HepG2 (cell line): ENCODE data around the gene GADD45B. TPM values are rescaled to one million over a fixed set of nuclear protein-coding genes. Genes with fewer than 3 reads are reported as not detected.

Experiments
- ARID2 ChIP-seq: sonication (generic); formaldehyde crosslinking; IDR thresholded peaks from 2 replicates; pipeline ENCODE4 v1.8.1; 2022; ENCODE audit warnings: mild to moderate bottlenecking, missing genetic modification reagents, borderline replicate concordance
- CBX2 ChIP-seq, 2 experiments: fragments of 200-600 bp in 1 of 2; sonication (generic); formaldehyde crosslinking in 1 of 2; IDR thresholded peaks; 2 replicates each; pipeline versions ENCODE4 v1.7.0 to v1.8.1; 2018 to 2022; ENCODE audit warnings: low read depth in 2 of 2, low read length in 1 of 2, mild to moderate bottlenecking in 1 of 2, missing genetic modification reagents in 1 of 2
- CHD2 ChIP-seq: IDR thresholded peaks from 2 replicates; pipeline ENCODE4 v1.6.1; 2011; ENCODE audit warnings: low read depth, low read length, improper control_type of control experiment
- FOSL2 ChIP-seq: sonication (generic); formaldehyde crosslinking; IDR thresholded peaks from 2 replicates; pipeline ENCODE4 v1.4.0; 2020; ENCODE audit warnings: missing genetic modification reagents
- IRF1 ChIP-seq: sonication (generic); formaldehyde crosslinking; IDR thresholded peaks from 2 replicates; pipeline ENCODE4 v1.4.0; 2020; ENCODE audit warnings: low read depth, mild to moderate bottlenecking, missing genetic modification reagents
- MTA3 ChIP-seq: sonication (generic); formaldehyde crosslinking; IDR thresholded peaks from 2 replicates; pipeline ENCODE4 v1.4.0; 2020; ENCODE audit warnings: missing genetic modification reagents
- PAWR ChIP-seq: sonication (generic); formaldehyde crosslinking; IDR thresholded peaks from 2 replicates; pipeline ENCODE4 v1.4.0; 2020; ENCODE audit warnings: missing genetic modification reagents, mild to moderate bottlenecking, borderline replicate concordance
- RFXANK ChIP-seq: IDR thresholded peaks from 2 replicates; pipeline ENCODE4 v1.6.1; 2016
- TCF12 ChIP-seq, 2 experiments: fragments of 450-650 bp in 1 of 2; sonication (generic) in 1 of 2; formaldehyde crosslinking in 1 of 2; IDR thresholded peaks; 2 replicates each; pipeline versions ENCODE4 v1.6.1 to v1.8.0; 2017 to 2022; ENCODE audit warnings: antibody characterized with exemption in 1 of 2, mild to moderate bottlenecking in 1 of 2, missing genetic modification reagents in 1 of 2, moderate library complexity in 1 of 2
- TMF1 ChIP-seq: sonication (generic); formaldehyde crosslinking; IDR thresholded peaks from 2 replicates; pipeline ENCODE4 v1.8.1; 2022; ENCODE audit warnings: low read depth, missing genetic modification reagents
- ZEB1 ChIP-seq: IDR thresholded peaks from 2 replicates; pipeline ENCODE4 v1.6.1; 2012; ENCODE audit warnings: mild to moderate bottlenecking, low read depth, inconsistent platforms; ENCODE audit not compliant: insufficient replicate concordance
- ZNF143 ChIP-seq: sonication (generic); formaldehyde crosslinking; IDR thresholded peaks from 2 replicates; pipeline ENCODE4 v1.4.0; 2020; ENCODE audit warnings: missing genetic modification reagents
- ZNF160 ChIP-seq: sonication (generic); formaldehyde crosslinking; IDR thresholded peaks from 2 replicates; pipeline ENCODE4 v1.8.0; 2022; ENCODE audit warnings: mild to moderate bottlenecking, inconsistent platforms, missing genetic modification reagents
- ZNF274 ChIP-seq: sonication (generic); formaldehyde crosslinking; IDR thresholded peaks from 2 replicates; pipeline ENCODE4 v1.5.1; 2020; ENCODE audit warnings: mild to moderate bottlenecking, missing genetic modification reagents
- ZNF367 ChIP-seq: sonication (generic); formaldehyde crosslinking; IDR thresholded peaks from 2 replicates; pipeline ENCODE4 v1.4.0; 2020; ENCODE audit warnings: missing genetic modification reagents, borderline replicate concordance
- ZNF572 ChIP-seq: sonication (generic); formaldehyde crosslinking; IDR thresholded peaks from 2 replicates; pipeline ENCODE4 v1.5.1; 2020; ENCODE audit warnings: mild to moderate bottlenecking, missing genetic modification reagents
- ZNF709 ChIP-seq: sonication (generic); formaldehyde crosslinking; IDR thresholded peaks from 2 replicates; pipeline ENCODE4 v1.5.0; 2020; ENCODE audit warnings: mild to moderate bottlenecking, missing genetic modification reagents
- ZNF800 ChIP-seq: sonication (generic); formaldehyde crosslinking; IDR thresholded peaks from 2 replicates; pipeline ENCODE4 v1.4.0; 2020; ENCODE audit warnings: missing genetic modification reagents
- ZXDC ChIP-seq: sonication (generic); formaldehyde crosslinking; IDR thresholded peaks from 2 replicates; pipeline ENCODE4 v1.5.0; 2020; ENCODE audit warnings: mild to moderate bottlenecking, missing genetic modification reagents
- polyA plus RNA-seq, 8 experiments: library from polyadenylated mRNA; depleted of rRNA in 3 of 8; stranded (reverse) in 7 of 8; unstranded in 1 of 8; fragments of >200 nt; fragmentation: Illumina TruSeq in 4 of 8; extraction: Trizol in 4 of 8; gene quantifications; 2 replicates each; pipeline versions ENCODE4 v1.2.1 to v1.2.3, GENCODE V29; 2011 to 2016; ENCODE audit warnings: low read depth in 4 of 8, missing spikeins in 1 of 8, mixed read lengths in 1 of 8; ENCODE audit not compliant: insufficient read depth in 1 of 8
- total RNA-seq, 5 experiments: library from RNA; depleted of rRNA; stranded (reverse); fragments of >200 nt; fragmentation: Illumina TruSeq; extraction: Trizol; gene quantifications; 2 replicates each; pipeline ENCODE4 v1.2.3, GENCODE V29; 2016; ENCODE audit warnings: low read depth in 1 of 5
- TF ChIP-seq, protein P1 (sequence below): sonication (generic); formaldehyde crosslinking; IDR thresholded peaks from 2 replicates; pipeline ENCODE4 v1.4.0; 2020; ENCODE audit warnings: missing genetic modification reagents, borderline replicate concordance

The GADD45B gene
- total and polyA plus RNA-seq, 2 of the 13 experiments (the other 11 are each of a cell fraction or from before 2014, with no cell fraction given), result 4.6 to 34.1 TPM

GRCh38 chr19:2503521-2504109, 27.7 kb downstream of the GADD45B start (continued):
- TF ChIP-seq ZXDC (CRISPR knock-in tag), result no peak
- TF ChIP-seq ZNF143 (CRISPR knock-in tag), result no peak
- TF ChIP-seq ZEB1, result peak; percentile 48
- no peak for TF ChIP-seq ZNF709 (CRISPR knock-in tag)
- no peak for TF ChIP-seq ZNF160 (CRISPR knock-in tag)
- no peak for TF ChIP-seq ARID2 (CRISPR knock-in tag)
- 0 out of 2 replicates have a peak, but pooled peaks have one; percentile 20 for TF ChIP-seq ZNF572 (CRISPR knock-in tag)
- TF ChIP-seq, protein P1, sequence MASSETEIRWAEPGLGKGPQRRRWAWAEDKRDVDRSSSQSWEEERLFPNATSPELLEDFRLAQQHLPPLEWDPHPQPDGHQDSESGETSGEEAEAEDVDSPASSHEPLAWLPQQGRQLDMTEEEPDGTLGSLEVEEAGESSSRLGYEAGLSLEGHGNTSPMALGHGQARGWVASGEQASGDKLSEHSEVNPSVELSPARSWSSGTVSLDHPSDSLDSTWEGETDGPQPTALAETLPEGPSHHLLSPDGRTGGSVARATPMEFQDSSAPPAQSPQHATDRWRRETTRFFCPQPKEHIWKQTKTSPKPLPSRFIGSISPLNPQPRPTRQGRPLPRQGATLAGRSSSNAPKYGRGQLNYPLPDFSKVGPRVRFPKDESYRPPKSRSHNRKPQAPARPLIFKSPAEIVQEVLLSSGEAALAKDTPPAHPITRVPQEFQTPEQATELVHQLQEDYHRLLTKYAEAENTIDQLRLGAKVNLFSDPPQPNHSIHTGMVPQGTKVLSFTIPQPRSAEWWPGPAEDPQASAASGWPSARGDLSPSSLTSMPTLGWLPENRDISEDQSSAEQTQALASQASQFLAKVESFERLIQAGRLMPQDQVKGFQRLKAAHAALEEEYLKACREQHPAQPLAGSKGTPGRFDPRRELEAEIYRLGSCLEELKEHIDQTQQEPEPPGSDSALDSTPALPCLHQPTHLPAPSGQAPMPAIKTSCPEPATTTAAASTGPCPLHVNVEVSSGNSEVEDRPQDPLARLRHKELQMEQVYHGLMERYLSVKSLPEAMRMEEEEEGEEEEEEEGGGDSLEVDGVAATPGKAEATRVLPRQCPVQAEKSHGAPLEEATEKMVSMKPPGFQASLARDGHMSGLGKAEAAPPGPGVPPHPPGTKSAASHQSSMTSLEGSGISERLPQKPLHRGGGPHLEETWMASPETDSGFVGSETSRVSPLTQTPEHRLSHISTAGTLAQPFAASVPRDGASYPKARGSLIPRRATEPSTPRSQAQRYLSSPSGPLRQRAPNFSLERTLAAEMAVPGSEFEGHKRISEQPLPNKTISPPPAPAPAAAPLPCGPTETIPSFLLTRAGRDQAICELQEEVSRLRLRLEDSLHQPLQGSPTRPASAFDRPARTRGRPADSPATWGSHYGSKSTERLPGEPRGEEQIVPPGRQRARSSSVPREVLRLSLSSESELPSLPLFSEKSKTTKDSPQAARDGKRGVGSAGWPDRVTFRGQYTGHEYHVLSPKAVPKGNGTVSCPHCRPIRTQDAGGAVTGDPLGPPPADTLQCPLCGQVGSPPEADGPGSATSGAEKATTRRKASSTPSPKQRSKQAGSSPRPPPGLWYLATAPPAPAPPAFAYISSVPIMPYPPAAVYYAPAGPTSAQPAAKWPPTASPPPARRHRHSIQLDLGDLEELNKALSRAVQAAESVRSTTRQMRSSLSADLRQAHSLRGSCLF (CRISPR knock-in tag), result no peak
- TF ChIP-seq RFXANK, result no peak
- TF ChIP-seq TMF1, result no peak
- TF ChIP-seq CBX2 (IDR thresholded peaks at IDR 0.05; ENCODE audit: low read depth, low read length), result no peak
- no peak for TF ChIP-seq CBX2 (CRISPR knock-in tag; IDR thresholded peaks at IDR 0.05; ENCODE audit: low read depth)
- no peak for TF ChIP-seq TCF12 (IDR thresholded peaks at IDR 0.05)
- TF ChIP-seq TCF12 (CRISPR knock-in tag; IDR thresholded peaks at IDR 0.05), result no peak
- 0 out of 2 replicates have a peak, but pooled peaks have one; percentile 45 for TF ChIP-seq FOSL2 (CRISPR knock-in tag)
- no peak for TF ChIP-seq MTA3 (CRISPR knock-in tag)
- TF ChIP-seq ZNF367 (CRISPR knock-in tag), result no peak
- no peak for TF ChIP-seq PAWR (CRISPR knock-in tag)
- no peak for TF ChIP-seq ZNF274 (CRISPR knock-in tag)
- no peak for TF ChIP-seq CHD2
- no peak for TF ChIP-seq ZNF800
- TF ChIP-seq IRF1 (CRISPR knock-in tag), result no peak
